GM18951 (cell line): Measurements from ENCODE around the gene BMERB1.

ENCODE experiments used
- POLR2A ChIP-seq: IDR thresholded peaks from 4 replicates; pipeline ENCODE4 v1.6.1; 2011; ENCODE audit warnings: mild to moderate bottlenecking; ENCODE audit not compliant: insufficient read length, insufficient read depth; ENCODE audit errors: extremely low read depth
- in situ Hi-C: fragments of 300-500 bp; cut with MboI; formaldehyde crosslinking; loops from one replicate; pipeline ENCODE4 v1.12.0; 2022; ENCODE audit warnings: low sequenced_read_pairs, mixed read lengths, inconsistent platforms; ENCODE audit not compliant: unreplicated experiment

The BMERB1 gene

GRCh38 chr16:15613676-15614075 lies 179.3 kb downstream of the BMERB1 start:
- in situ Hi-C loops = no loop called here
- TF ChIP-seq POLR2A = no peak

DNA sequence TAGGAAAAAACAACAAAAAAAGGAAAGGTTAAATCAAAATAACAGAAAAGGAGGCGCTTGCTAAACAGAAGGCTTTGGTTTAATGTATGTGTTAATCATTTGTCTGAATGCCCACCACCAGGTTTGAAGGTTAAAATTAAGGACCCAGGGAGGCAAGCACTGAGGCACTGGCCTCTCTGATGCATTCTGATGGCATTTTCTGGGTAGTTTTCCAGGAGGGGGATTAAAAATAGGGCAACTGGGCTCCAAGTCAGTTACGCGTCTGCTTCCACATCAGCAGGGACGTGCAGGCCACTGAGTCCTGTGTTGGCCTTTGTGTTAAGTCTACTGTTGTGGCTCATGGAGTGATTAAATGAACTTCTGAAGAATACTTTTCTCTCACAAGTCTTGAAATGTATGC lies 181.6 kb downstream of the BMERB1 start:
- in situ Hi-C loops = no loop called here
- TF ChIP-seq POLR2A = no peak

GRCh38 chr16:15616475-15617165 lies 182.2 kb downstream of the BMERB1 start:
- in situ Hi-C loops = no loop called here
- no peak for TF ChIP-seq POLR2A

DNA sequence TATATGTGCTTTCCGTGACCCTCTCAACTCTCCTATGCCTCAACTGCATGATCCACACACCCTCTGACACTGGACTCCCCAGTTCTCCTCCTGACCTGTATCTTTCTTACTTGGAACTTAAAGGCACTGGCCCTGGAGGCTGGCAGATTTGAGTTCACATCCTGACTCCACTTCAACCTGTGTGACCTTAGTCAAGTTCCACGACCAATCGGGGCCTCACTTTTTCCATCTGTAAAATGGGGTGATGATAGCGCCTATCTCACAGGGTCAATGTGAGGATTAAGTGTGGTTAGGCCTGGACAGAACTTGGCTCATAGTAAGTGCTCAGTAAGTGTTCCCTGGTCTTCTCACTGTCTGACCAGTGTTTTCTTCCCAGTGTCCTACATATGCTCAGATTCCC lies 183.5 kb downstream of the BMERB1 start:
- in situ Hi-C loops = no loop called here
- no peak for TF ChIP-seq POLR2A

DNA sequence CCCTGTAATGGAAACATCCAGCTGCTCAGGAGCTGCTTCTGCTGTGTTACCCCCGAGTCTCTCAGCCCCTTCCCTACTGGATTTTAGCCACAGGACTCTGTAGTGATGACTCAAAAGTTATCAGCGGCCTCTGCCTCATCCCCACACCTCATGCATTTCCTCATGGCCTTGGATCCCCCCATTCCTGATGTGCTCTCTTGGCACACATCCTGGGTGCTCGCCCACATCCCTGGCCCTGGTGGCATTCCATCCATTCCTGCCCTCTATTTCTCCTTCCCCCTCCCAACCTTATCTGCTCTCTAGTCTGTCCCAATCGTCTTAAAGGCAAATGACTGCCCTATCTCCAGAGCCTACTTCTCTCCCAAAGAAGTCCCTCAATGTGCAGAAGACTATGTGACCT lies 184.0 kb downstream of the BMERB1 start:
- in situ Hi-C loops = no loop called here
- TF ChIP-seq POLR2A = no peak

DNA sequence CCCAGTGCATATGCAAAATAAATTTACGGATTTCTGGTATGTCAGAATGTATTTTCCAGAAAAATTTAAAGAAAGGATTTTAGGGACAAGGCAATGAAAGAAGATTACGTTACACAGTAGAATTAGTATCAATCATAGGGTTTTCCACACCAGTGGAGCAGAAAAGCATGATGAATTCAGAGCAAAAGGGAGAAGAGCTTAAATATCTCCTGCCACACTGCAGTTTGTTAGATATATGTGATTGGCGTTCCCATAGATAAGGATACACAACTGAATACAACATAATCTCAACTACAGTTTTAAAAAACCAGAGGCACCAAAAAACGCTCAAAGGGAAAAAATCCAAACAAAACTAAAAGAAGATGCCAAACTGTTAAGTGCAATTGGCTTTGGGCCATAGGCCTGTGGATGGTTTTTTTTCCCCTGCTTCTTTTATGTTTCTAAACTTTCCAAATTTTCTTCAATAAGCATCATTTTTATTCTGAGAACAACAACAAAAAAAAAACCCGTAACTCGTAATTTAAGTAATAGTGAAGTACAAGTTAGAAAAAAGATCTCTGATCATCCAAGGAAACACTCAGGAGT lies 186.3 kb downstream of the BMERB1 start:
- no peak for TF ChIP-seq POLR2A
- in situ Hi-C loops = no loop called here

- no peak for TF ChIP-seq POLR2A
- in situ Hi-C loops = no loop called here
These were observed 187.1 kb downstream of the BMERB1 start for GRCh38 chr16:15621456-15621855.

DNA sequence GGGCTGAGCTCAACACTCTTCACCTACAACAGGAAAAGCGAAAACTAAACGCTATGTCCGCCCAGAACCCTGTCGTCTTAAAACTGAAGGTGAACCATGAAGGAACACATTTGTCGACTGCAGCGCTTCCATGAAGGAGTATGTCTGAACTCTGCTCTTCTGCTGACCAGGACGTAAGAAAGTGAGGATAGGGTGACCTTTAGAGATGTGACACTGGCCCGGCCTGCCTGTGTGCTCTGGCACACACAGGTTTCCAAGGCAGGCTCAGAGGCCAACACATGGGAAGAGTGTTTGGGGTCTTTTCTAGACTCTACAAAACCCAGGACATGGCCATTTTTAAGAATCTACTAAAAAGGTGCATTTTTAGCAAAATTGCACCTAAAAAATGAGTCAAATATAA lies 187.5 kb downstream of the BMERB1 start:
- in situ Hi-C loops = no loop called here
- TF ChIP-seq POLR2A = no peak

- no peak for TF ChIP-seq POLR2A
- in situ Hi-C loops = no loop called here
These were observed 197.5 kb downstream of the BMERB1 start for GRCh38 chr16:15631730-15632409.

DNA sequence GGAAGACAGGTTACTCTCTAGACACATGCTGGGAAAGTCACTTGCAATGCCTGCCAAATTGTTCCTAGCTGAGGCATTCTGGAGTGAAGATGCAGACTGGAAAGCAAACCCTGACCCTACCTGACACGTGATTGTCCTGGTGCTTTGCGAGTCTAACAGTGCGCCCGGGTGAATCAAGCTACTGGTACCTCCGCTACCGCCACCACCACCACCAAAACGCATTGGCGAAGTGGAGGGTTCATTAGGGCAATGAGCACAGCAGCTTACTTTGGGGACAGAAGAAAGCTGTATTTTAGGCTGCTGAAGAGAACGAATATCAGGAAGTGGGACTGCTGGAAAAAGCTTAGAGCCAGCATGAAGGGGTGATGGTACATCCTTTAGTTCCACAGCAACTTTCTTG lies 201.5 kb downstream of the BMERB1 start:
- in situ Hi-C loops = no loop called here
- no peak for TF ChIP-seq POLR2A

- in situ Hi-C loops = no loop called here
- no peak for TF ChIP-seq POLR2A
These were observed 202.0 kb downstream of the BMERB1 start for GRCh38 chr16:15636392-15636873.
